ENCODE results near the gene POLR2F.

POLR2F gene

DNA sequence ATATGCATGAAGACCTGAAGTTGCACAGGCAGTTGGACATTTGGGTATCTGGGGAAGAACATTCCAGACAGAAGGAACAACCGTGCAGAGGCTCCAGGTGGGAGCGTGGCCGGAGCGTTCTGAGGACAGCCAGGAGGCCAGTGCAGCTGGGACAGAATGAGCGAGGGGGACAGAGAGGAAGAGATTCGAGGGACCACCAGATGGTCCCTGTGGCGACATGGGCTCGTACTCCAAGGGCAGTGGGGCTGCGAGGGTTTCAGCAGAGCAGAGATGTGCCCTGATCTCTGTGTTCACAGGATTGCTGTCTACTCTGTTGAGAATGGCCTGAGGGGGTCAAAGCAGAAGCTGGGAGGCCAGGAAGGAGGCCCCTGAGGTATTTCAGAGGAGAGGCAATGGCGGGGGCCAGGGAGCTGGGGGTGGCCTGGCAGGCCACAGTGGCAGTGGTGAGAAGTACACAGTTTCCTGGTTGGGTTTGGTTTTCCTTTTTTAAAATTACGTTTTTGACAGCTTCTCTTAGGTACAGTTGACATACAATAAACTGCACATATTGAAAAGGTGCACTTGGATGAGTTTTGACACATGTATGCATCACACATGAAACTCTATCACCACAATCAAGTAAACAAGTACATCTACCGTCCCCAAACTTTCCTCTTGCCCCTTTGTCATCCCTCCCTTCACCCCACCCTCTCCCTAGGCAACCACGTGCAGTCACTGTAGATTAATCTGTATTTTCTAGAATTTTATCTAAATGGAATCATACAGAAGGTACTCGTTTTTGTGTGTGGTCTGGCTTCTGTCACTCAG lies 55.7 kb downstream of the POLR2F start:
- no peak for DNase-seq

DNA sequence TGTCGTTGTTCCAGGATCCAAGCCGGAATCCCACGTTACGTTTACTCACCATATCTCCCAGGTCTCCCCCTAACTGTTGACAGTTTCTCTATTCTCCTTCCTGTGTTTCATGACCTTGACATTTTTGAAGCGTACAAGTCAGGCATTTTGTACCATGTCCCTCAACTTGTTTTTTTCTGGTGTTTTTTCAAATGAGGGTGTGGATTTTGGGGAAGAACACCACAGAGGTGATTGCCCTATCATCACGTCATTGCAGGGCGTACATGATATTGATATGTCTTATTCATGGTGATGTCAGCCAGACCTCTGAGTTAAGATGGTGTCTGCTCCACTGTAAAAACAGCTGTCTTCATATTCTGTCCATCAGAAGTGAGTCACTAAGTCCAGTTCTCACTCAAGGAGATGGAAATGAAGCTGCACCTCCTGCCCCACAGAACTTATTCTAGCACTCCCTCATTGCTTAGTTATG lies 59.1 kb downstream of the POLR2F start:
- DNase-seq, result no peak

DNA sequence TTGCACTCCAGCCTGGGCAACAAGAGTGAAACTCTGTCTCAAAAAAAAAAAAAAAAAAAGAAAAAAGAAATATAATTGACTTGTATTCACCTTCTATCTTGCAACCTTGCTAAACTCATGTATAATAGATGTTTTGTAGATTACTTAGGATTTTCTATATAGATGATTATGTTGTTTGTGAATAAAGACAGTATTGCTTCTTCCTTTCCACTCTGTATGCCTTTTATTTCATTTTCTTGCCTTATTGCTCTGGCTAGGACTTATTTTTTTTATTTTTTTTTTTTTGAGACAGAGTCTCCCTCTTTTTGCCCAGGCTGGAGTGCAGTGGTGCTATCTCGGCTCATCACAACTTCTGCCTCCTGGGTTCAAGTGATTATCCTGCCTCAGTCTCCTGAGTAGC lies 60.6 kb downstream of the POLR2F start:
- DNase-seq, result no peak

DNA sequence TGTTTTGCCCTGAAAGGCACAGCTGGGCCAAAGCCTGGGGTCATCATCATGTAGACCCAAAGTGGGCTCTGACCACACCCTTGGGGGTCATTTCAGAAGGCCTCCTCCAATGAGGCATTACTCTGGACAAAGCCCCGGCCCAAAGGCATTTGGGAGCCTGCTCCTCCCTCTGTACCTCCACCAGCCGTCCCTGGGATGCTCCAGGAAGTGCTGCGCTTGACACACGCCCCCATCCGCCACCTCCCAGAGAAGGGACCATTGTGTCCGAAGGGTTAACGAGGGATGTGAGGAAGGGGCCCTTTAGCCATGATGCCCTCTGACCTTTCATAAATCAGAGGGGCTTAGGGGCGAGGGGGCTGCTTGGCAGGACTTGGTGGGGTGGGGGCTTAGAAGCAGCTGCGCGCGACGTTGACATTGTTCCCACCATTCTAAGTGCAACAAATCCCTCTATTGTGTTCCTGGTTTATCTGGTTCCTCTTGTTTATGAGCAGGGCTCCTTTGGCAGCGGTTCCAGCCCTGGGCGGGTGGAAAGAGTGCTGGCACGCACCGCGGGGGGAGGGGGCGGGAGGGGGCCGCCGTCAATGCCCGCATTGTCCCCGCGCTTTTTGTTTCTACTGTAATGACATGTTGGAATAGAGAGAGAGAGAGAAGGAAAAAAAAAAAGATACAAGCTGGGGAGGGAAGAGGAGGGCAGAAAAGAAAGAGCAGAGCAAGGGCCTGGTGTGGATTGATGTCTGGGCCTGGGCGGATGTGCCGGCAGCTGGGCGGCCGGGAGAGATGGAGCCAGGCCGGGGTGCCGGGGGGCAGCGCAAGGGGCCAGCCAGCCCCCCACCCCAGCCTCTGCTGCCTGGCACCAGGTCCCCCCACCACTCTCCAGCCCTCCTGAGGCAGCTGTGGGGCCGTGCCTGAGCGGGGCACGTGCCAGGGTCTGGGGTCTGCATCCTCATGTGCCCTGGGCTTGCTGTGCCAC lies 63.0 kb downstream of the POLR2F start:
- no peak for DNase-seq

DNA sequence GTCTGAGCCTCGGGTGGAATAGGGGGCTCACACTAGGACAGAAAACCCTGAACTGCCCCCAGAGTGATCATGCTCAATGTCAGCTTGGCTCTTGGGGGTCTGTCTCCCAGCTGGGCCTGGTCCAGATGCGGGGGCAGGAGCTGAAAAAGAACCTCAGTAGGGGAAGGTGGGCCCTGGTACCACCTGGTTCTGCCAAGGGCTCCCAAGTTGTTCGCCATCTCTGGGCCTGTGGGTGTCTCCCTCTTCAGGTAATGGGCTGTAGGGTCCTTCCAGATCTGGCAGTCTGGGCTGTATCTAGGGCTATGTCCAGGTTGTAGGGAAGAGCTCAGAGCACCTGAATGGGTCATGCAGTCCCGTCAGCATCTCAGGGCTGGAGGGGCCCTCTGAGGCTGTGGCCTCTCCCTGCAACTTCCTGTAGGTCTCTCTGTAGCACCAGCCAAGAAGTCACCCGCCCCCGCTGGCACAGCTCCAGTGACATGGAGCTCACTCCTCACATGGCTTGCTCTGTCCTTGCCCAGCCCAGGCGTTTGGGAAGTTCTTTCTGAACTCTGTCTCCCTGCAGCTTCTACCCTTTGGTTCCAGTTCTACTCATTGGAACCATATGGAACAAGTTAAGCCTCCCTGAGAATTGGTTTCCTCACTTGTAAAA lies 63.9 kb downstream of the POLR2F start:
- DNase-seq, result no peak

DNA sequence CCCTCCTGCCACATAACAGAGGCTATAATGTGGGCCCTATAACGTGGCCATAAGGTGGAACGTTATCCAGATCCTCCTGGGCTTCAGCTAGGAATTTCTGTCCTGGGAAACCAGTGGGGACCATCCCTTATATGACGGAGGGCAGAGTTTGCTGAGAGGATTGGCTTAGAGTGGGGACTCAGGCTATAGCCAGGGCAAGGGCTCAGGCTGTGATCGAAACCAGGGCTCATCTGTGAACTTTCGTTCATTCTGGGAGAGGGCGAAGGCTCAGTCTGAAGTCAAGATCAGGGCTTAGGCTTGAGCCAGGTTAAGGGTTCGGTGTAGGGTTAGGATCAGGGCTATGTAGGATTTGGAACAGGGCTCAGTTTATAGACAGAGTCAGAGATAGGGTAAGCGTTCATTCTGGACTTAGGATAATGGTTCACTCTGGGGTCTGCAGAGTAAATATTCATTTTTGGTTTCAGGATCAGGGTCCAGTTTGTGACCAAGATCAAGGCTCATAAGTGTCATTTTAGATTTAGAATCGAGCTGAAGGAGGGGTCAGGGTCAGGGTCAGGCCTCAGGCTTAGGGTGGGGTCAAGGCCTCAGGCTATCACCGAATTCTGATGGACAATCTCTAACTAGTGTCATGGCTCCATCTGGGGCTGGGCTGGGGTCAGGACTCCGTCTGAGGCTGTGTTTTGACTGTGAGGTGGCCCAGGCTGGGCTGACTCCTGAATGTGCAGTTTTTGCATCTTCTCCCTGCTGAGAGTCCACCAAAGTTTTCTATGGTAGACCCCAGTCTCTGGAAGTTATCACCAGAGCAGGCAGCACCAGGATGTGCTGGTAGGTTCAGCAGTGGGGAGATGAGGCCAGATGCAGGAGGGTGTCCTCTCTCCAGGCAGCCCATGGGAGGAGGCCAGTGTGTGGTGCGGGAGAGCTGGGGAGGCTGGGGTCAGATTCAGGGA lies 64.7 kb downstream of the POLR2F start:
- DNase-seq, result no peak

Data from activated CD4-positive, alpha-beta T cell treated with anti-CD3 and anti-CD28 coated beads for 4 hours (primary cell).